Measurements from ENCODE around the gene ZSWIM1.
A peak's percentile ranks its signal among the peaks of the same experiment; 100 is the strongest.
"Not testable (repeated sequence)": the region's sequence is repeated elsewhere in the genome, so short reads cannot be mapped to it uniquely, and the experiment has no call there.

The ZSWIM1 gene

DNA sequence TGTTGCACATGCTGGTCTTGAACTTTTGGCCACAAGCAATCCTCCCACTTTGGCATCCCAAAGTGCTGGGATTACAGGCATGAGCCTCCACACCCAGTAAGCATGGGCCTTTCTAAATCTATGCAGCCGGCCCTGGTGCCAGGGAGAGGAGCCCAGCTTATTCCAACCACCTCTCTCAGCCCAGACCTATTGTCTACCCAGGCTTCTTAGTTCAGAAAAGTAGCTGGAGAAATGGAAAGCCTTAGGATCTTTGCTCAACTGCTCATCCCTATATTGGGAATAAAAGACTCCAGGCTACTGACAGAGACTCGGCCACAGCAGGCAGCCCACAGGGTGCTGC is 45.7 kb downstream of the ZSWIM1 start:
- FAIRE-seq = no peak
- no peak for DNase-seq (ENCODE audit: insufficient read length)
- TF ChIP-seq POLR2A (IDR thresholded peaks at IDR 0.05; ENCODE audit: low read depth, low read length) (no peak), TAF1 (IDR thresholded peaks at IDR 0.05; ENCODE audit: borderline replicate concordance, low read depth, low read length) (no peak), POLR2AphosphoS5 (IDR thresholded peaks at IDR 0.05; ENCODE audit: low read depth, low read length) (no peak)

DNA sequence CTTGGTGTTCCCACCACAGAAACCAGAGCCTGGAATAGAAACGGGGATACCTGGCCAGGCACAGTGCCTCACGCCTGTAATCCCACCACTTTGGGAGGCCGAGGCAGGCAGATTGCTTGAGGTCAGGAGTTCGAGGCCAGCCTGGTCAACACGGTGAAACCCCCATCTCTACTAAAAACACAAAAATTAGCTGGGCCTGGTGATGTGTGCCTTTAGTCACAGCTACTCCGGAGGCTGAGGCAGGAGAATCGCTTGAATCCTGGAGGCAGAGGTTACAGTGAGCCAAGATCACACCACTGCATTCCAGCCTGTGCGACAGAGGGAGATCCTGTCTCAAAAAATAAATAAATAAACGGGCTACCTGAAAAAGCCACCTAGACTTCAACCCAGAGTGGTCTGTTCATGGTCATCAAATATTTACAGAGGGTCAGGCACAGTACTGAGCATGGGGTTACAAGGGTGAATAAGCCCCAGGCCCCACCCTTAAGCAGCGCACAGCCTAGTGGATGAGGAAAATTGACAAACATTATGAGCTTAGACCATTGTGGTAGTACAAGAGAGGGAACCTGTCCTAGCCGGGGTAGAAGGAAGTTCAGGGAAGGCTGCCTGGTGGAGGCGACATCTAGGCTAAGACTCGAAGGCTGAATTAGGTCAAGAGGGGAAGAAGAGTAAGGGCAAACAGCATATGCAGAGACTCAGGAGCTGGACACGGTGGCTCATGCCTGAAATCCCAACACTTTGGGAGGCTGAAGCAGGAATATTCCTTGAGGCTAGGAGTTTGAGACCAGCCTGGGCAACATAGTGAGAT is 46.2 kb downstream of the ZSWIM1 start:
- DNase-seq (ENCODE audit: insufficient read length) = no peak
- TF ChIP-seq TAF1 (IDR thresholded peaks at IDR 0.05; ENCODE audit: borderline replicate concordance, low read depth, low read length) (no peak), POLR2A (IDR thresholded peaks at IDR 0.05; ENCODE audit: low read depth, low read length) (no peak), POLR2AphosphoS5 (IDR thresholded peaks at IDR 0.05; ENCODE audit: low read depth, low read length) (no peak)
- no peak for FAIRE-seq

- not testable (repeated sequence) for FAIRE-seq; DNase-seq (ENCODE audit: insufficient read length)
These were observed 50.7 kb downstream of the ZSWIM1 start for GRCh38 chr20:45931680-45932079.

GRCh38 chr20:45933266-45934045 is 52.4 kb downstream of the ZSWIM1 start:
- no peak for FAIRE-seq
- peak; percentile 65 for DNase-seq (ENCODE audit: insufficient read length)
- TF ChIP-seq POLR2AphosphoS5 (IDR thresholded peaks at IDR 0.05; ENCODE audit: low read depth, low read length) = no peak; the same call in 1 of the 2 replicates
- TF ChIP-seq POLR2A (IDR thresholded peaks at IDR 0.05; ENCODE audit: low read depth, low read length) = no peak
- no peak for TF ChIP-seq TAF1 (IDR thresholded peaks at IDR 0.05; ENCODE audit: borderline replicate concordance, low read depth, low read length)

GRCh38 chr20:45934046-45934585 is 53.1 kb downstream of the ZSWIM1 start:
- DNase-seq (ENCODE audit: insufficient read length) (peak; percentile 46), FAIRE-seq (no peak)
- TF ChIP-seq POLR2AphosphoS5 (IDR thresholded peaks at IDR 0.05; ENCODE audit: low read depth, low read length) (no peak), POLR2A (IDR thresholded peaks at IDR 0.05; ENCODE audit: low read depth, low read length) (no peak), TAF1 (IDR thresholded peaks at IDR 0.05; ENCODE audit: borderline replicate concordance, low read depth, low read length) (no peak)

All from GM12892 (cell line).